ENCODE data around the gene IMPACT. TPM values are rescaled to one million over a fixed set of nuclear protein-coding genes. Genes with fewer than 3 reads are reported as not detected.

The IMPACT gene
- total and polyA plus RNA-seq, 2 of the 8 experiments (the other 6 are each of a cell fraction or from before 2014, with no cell fraction given) = 31.1 to 44.6 TPM

GRCh38 chr18:24400587-24400986 lies 25.9 kb upstream of the IMPACT start (continued):
- no peak for TF ChIP-seq ATF3 (IDR thresholded peaks at IDR 0.05; ENCODE audit: insufficient read depth, low read depth, low read length)
- TF ChIP-seq ATF2 (IDR thresholded peaks at IDR 0.05; ENCODE audit: low read length) = no peak
- TF ChIP-seq RBBP5 (IDR thresholded peaks at IDR 0.05; ENCODE audit: borderline replicate concordance, low read depth, low read length) = no peak
- no peak for TF ChIP-seq CREB1 (IDR thresholded peaks at IDR 0.05)
- TF ChIP-seq BRCA1 (IDR thresholded peaks at IDR 0.05; ENCODE audit: low read depth, low read length) = no peak
- no peak for TF ChIP-seq SIN3A (conservative IDR thresholded peaks at IDR 0.05 in 1 of 2, IDR thresholded peaks at IDR 0.05 in 1 of 2; ENCODE audit: low read depth in 1 of 2, low read length in 2 of 2)
- TF ChIP-seq CTBP2 (IDR thresholded peaks at IDR 0.05; ENCODE audit: borderline replicate concordance, insufficient read depth, insufficient read length, low read length) = no peak
- no peak for TF ChIP-seq EP300 (IDR thresholded peaks at IDR 0.05; ENCODE audit: borderline replicate concordance in 1 of 2, low read depth in 2 of 2, low read length in 2 of 2)
- TF ChIP-seq SAP30 (IDR thresholded peaks at IDR 0.05; ENCODE audit: insufficient read depth, insufficient replicate concordance, low read length) = no peak

All from H1 (cell line).